ENCODE results near the gene BCHE. TPM values are rescaled to one million over a fixed set of nuclear protein-coding genes. Genes with fewer than 3 reads are reported as not detected.

BCHE gene
- total RNA-seq, 1 donor = under 0.01 TPM

DNA sequence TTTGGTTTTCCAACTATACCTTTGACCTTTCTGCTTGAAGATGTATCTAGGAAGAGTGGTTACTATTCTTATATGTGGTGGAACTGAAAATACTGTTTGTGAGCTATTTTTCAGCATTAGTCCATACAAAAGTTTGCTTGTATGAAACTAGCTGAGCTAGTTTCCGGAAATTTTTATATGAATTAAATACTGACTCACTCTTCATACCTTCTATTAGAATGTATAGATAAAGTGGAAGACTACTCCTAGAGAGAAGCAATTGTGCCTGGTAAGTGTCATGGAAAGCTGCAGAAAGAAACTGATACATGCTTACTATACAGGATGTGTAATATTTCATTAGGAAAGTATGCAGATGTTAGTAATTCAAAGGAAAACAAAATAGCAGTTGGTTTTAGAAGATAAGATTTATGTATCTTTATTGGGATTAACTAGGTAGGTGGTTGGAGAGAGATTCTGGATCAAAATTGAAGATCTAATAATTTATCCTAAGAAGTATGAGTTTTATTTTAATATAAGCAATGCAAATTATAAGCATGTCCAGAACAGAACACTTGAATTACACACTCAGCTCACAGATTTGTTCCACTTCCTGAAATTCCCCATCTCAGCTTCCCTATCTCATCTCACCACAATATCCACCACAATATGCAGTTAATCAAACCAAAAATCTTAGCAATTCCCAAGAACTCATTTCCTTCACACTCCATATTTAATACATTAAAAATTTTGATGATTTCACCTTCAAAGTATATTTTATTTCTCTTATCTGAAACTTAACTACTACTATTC, 82.8 kb downstream of the BCHE start:
- peak in 1 of 3 donors; percentile 7 for DNase-seq (ENCODE audit: low read depth in 2 of 3, low spot score in 2 of 3)

DNA sequence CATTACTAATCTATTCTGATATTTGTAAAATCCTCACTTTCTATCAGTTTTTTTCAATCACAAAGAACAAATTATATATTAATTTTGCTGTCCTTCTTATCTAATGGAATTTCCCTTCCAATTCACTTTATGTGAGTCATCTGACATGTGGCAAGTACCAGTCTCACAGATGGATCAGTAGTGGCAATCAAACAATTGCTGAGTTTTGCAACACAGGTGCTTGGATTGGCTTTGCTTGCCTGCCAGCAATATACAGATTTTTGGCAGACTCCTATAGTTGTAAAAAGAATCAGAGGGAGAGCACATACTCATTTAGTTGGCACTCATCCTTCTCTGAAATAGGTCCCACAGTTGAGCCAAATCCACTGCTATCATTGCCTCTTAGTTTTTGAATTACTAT, 83.7 kb downstream of the BCHE start:
- DNase-seq (ENCODE audit: low read depth in 2 of 3, low spot score in 2 of 3) = no peak

- no peak for DNase-seq (ENCODE audit: low read depth in 2 of 3, low spot score in 2 of 3)
Observed at GRCh38 chr3:165751637-165752036, 85.6 kb downstream of the BCHE start.

DNA sequence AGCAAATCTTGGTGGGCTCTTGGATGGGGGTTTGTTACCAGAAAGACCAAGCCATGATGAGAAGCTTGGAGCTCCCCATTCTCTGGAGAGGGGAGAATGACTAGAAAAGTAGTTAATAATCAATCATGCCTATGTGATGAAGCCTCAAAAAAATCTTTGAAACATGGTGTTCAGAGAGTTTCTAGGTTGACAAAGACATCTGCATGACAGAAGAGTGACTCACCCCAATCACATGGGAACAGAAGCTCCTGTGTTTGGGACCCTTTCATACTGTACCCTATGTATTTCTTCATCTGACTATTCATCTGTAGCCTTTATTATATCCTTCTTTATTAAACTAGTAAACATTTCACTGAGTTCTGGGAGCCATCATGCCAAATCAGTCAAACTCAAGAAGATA, 87.4 kb downstream of the BCHE start:
- no peak for DNase-seq (ENCODE audit: low read depth in 2 of 3, low spot score in 2 of 3)

DNA sequence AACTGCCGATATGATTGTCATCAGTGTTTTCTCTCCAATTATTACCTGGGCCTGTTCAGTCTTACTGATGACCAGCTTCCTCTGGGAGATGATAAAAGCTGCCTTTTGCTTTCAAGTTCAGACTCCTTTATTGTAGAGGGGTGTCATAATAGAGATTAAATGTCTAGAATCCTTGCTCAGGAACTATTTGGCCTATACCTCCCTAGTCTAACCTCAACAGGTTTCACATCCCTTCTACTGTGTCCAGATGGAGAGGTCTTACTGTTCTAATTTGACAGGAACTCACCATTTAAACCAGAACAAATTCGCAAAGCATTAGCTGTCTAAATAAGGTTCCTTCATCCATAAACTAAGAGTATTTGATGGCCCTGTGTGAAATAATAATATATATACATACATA, 88.0 kb downstream of the BCHE start:
- no peak for DNase-seq (ENCODE audit: low read depth in 2 of 3, low spot score in 2 of 3)

- DNase-seq (ENCODE audit: low read depth in 2 of 3, low spot score in 2 of 3) = no peak
Observed at GRCh38 chr3:165748094-165748493, 89.1 kb downstream of the BCHE start.

GRCh38 chr3:165746874-165747273, 90.3 kb downstream of the BCHE start:
- no peak for DNase-seq (ENCODE audit: low read depth in 2 of 3, low spot score in 2 of 3)

DNA sequence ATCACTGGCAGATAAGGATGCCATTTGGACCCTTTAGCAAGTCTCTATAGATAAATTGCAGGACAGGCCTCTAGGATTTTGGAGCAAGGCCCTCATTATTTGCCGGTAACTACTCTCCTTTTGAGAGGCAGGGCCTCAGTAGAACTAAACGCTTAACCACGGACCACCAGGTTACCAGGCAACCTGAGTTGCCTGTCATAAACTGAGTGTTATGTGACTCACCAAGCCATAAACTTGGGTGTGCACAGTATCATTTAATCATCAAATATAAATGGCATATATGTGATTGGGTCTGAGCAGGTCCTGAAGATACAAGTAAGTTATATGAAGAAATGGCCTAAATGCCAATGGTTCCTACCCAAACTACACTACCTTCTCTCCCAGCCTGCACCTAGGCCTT, 93.2 kb downstream of the BCHE start:
- no peak for DNase-seq (ENCODE audit: low read depth in 2 of 3, low spot score in 2 of 3)

DNA sequence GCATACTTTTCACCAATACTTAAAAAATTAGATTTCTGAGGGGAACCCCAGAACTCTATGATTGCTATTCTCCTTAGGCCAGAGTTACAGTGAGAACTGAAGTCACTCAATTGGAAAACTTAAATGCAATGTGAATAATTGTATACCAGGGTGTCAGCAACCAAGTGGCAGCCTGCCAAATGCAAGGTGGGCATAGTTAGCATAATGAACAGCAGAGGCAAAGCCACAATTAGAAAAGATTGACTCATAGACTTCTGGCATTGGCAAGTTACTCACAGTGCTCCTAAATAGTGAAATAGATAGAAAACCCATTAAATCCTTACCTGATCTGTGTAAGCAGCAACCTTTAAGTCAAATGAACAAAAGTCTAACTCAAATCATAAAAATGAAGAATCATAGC, 94.9 kb downstream of the BCHE start:
- DNase-seq (ENCODE audit: low read depth in 2 of 3, low spot score in 2 of 3) = no peak

GRCh38 chr3:165729756-165730155, 107.5 kb downstream of the BCHE start:
- no peak for DNase-seq (ENCODE audit: low read depth in 2 of 3, low spot score in 2 of 3)

- no peak for DNase-seq (ENCODE audit: low read depth in 2 of 3, low spot score in 2 of 3)
Observed at GRCh38 chr3:165728924-165729323, 108.3 kb downstream of the BCHE start.

DNA sequence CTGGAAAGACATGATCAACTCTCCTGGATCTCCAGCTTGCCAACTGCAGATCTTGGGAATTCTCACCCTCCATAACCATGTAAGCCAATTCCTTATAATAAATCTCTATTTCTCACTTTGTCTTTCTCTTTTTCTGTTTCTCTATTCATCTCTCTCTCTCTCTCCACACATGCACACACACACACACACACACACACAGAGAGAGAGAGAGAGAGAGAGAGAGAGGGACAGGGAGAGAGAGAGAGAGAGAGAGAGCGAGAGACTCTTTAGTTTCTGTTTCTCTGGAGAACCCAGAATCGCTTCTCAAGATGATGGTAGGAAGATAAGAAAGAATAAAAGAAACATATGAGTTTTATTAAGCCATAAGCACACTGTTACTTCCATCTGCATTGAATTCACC, 111.9 kb downstream of the BCHE start:
- DNase-seq (ENCODE audit: low read depth in 2 of 3, low spot score in 2 of 3) = no peak

All from hematopoietic multipotent progenitor cell (in vitro differentiated cells).